Measurements from ENCODE around the gene ENPP5.

The ENPP5 gene

GRCh38 chr6:46191961-46192360 is 21.2 kb upstream of the ENPP5 start:
- H3K4me3 ChIP-seq (ENCODE audit: low read length), result no peak overlapping the region
- H3K9me3 ChIP-seq (ENCODE audit: control insufficient read depth, insufficient read depth, low read length), result no peaks in the 10 kb centered on the region
- TF ChIP-seq CTCF (IDR thresholded peaks at IDR 0.05; ENCODE audit: low read depth, low read length, poor library complexity, severe bottlenecking) (no peak), EZH2phosphoT487 (IDR thresholded peaks at IDR 0.05; ENCODE audit: borderline replicate concordance, low read length) (no peak)
- H3K36me3 ChIP-seq (ENCODE audit: control insufficient read depth, low read length), result no peaks in the 10 kb centered on the region
- no peak overlapping the region for H3K27ac ChIP-seq (ENCODE audit: low read depth, low read length)
- H3K4me2 ChIP-seq (ENCODE audit: low read length), result no peak overlapping the region
- H4K20me1 ChIP-seq (ENCODE audit: control insufficient read depth, insufficient read depth, low read depth, low read length), result no peaks in the 10 kb centered on the region
- no peaks in the 10 kb centered on the region for H3F3A ChIP-seq (ENCODE audit: control insufficient read depth, insufficient read depth)
- H3K27me3 ChIP-seq (ENCODE audit: control insufficient read depth, low read length), result peaks cover 4% of the 10 kb centered on the region; the same call in 1 of the 2 replicates
- H3K79me2 ChIP-seq (ENCODE audit: control insufficient read depth, low read length), result no peaks in the 10 kb centered on the region
- H3K4me1 ChIP-seq (ENCODE audit: control insufficient read depth, low read length), result no peaks in the 10 kb centered on the region
- H3K9me2 ChIP-seq (replicated peaks; ENCODE audit: control insufficient read depth, low read length), result no peaks in the 10 kb centered on the region

GRCh38 chr6:46190889-46191288 is 20.1 kb upstream of the ENPP5 start:
- no peaks in the 10 kb centered on the region for H3F3A ChIP-seq (ENCODE audit: control insufficient read depth, insufficient read depth)
- TF ChIP-seq EZH2phosphoT487 (IDR thresholded peaks at IDR 0.05; ENCODE audit: borderline replicate concordance, low read length), result no peak
- TF ChIP-seq CTCF (IDR thresholded peaks at IDR 0.05; ENCODE audit: low read depth, low read length, poor library complexity, severe bottlenecking), result no peak
- no peaks in the 10 kb centered on the region for H3K9me3 ChIP-seq (ENCODE audit: control insufficient read depth, insufficient read depth, low read length)
- H4K20me1 ChIP-seq (ENCODE audit: control insufficient read depth, insufficient read depth, low read depth, low read length), result no peaks in the 10 kb centered on the region
- no peaks in the 10 kb centered on the region for H3K9me2 ChIP-seq (replicated peaks; ENCODE audit: control insufficient read depth, low read length)
- H3K36me3 ChIP-seq (ENCODE audit: control insufficient read depth, low read length), result no peaks in the 10 kb centered on the region
- H3K79me2 ChIP-seq (ENCODE audit: control insufficient read depth, low read length), result no peaks in the 10 kb centered on the region
- H3K4me1 ChIP-seq (ENCODE audit: control insufficient read depth, low read length), result no peaks in the 10 kb centered on the region
- no peak overlapping the region for H3K4me3 ChIP-seq (ENCODE audit: low read length)
- H3K27me3 ChIP-seq (ENCODE audit: control insufficient read depth, low read length), result peaks cover 4% of the 10 kb centered on the region; the same call in 1 of the 2 replicates
- no peak overlapping the region for H3K27ac ChIP-seq (ENCODE audit: low read depth, low read length)
- no peak overlapping the region for H3K4me2 ChIP-seq (ENCODE audit: low read length)

- TF ChIP-seq EZH2phosphoT487 (IDR thresholded peaks at IDR 0.05; ENCODE audit: borderline replicate concordance, low read length) (no peak), CTCF (IDR thresholded peaks at IDR 0.05; ENCODE audit: low read depth, low read length, poor library complexity, severe bottlenecking) (no peak)
- H3K9me2 ChIP-seq (replicated peaks; ENCODE audit: control insufficient read depth, low read length), result no peaks in the 10 kb centered on the region
Observed at GRCh38 chr6:46189726-46190125, 18.9 kb upstream of the ENPP5 start.

More at GRCh38 chr6:46189726-46190125, 18.9 kb upstream of the ENPP5 start:
- H3K79me2 ChIP-seq (ENCODE audit: control insufficient read depth, low read length), result no peaks in the 10 kb centered on the region
- no peak overlapping the region for H3K4me2 ChIP-seq (ENCODE audit: low read length)
- peaks cover 13% of the 10 kb centered on the region; the same call in 1 of the 2 replicates for H3K27me3 ChIP-seq (ENCODE audit: control insufficient read depth, low read length)
- no peaks in the 10 kb centered on the region for H3F3A ChIP-seq (ENCODE audit: control insufficient read depth, insufficient read depth)
- no peaks in the 10 kb centered on the region for H3K4me1 ChIP-seq (ENCODE audit: control insufficient read depth, low read length)
- no peaks in the 10 kb centered on the region for H3K9me3 ChIP-seq (ENCODE audit: control insufficient read depth, insufficient read depth, low read length)
- H3K27ac ChIP-seq (ENCODE audit: low read depth, low read length), result no peak overlapping the region
- no peaks in the 10 kb centered on the region for H4K20me1 ChIP-seq (ENCODE audit: control insufficient read depth, insufficient read depth, low read depth, low read length)
- H3K4me3 ChIP-seq (ENCODE audit: low read length), result no peak overlapping the region
- H3K36me3 ChIP-seq (ENCODE audit: control insufficient read depth, low read length), result no peaks in the 10 kb centered on the region

All from DOHH2 (cell line).